SIG-M5 treated with dmso at 0.1 percent for 504 hours (cell line): ENCODE data around the gene SPDYE1.
"Not testable (repeated sequence)": the region's sequence is repeated elsewhere in the genome, so short reads cannot be mapped to it uniquely, and the experiment has no call there.

Source experiments
- DNase-seq: peaks from one replicate; lab custom pipeline; 2025; ENCODE audit not compliant: unreplicated experiment; lab: John Stamatoyannopoulos, UW

The SPDYE1 gene

GRCh38 chr7:43990829-43991228 lies 6.9 kb upstream of the SPDYE1 start:
- not testable (repeated sequence) for DNase-seq

DNA sequence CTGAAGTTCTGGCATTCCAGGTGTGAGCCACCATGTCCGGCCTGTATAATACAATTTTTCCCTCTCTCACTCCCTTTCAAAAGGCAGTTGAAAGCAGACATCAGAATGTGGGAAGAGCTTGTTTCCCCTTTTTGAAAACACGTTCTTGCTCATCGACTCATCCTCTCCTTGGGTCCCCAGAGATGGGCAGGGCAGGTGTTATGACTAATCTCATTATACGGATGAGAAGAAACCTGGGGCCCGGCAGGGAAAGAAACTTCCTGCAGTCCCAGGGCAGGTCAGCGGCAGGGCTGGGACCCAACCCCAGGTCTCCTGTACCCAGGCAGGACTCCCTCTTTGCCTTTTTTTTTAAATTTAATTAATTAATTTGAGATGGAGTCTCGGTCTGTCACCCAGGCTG lies 4.8 kb upstream of the SPDYE1 start:
- not testable (repeated sequence) for DNase-seq

DNA sequence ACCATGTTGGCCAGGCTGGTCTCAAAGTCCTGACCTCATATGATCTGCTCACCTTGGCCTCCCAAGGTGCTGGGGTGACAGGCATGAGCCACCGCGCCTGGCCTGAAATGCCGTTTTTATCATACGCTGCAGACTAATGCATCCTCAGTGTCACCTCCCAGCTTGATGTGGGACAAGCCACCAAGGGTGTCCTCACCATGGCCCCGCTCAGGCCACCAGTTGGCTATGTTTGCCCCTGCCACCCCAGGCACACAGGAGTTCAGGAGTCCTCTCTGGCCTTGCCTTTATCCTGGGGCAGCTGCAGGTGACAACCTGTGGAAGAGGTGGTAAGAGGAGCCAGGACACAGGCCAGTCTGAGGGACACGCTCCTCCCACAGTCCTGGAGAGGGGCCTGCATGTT lies 3.0 kb upstream of the SPDYE1 start:
- not testable (repeated sequence) for DNase-seq

- not testable (repeated sequence) for DNase-seq
Measured at GRCh38 chr7:44012081-44012480, 14.4 kb downstream of the SPDYE1 start.

DNA sequence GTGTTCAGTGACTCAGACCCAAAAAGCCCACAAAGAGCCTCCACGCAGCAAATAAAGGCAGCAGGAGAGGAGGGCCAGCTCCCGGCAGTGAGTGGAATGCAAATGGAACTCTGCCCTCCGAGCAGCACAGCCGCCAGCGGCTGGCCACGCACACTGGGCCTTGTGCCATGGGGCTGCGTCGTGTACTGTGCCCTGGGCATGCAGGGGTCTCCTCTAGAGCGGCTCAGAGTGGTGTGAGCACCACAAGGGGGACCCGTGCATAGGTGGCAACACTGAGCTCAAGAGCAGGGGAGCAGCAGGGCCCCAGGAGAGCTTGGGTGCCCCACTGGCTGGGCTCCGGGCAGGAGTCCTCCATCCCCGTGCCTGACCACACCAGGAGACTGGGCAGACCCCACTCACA lies 17.4 kb downstream of the SPDYE1 start:
- DNase-seq, result not testable (repeated sequence)

GRCh38 chr7:44018857-44019807 lies 21.4 kb downstream of the SPDYE1 start:
- DNase-seq, result peak; percentile 90

- DNase-seq, result not testable (repeated sequence)
Measured at GRCh38 chr7:44019825-44020224, 22.1 kb downstream of the SPDYE1 start.

DNA sequence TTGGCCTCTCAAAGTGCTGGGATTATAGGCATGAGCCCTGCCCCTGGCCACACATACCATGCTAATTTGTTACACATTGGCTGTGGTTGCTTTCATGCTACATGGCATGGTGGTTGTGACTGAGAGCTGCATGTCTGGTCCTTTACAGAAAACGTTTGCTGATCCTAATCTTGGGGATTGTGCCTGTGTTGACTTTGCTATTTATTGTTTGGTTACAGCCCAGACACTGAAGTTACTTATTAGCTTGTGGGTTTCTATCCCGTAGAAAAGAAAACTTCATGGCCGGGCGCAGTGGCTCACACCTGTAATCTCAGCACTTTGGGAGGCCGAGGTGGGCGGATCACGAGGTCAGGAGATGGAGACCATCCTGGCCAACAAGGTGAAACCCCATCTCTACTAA lies 24.4 kb downstream of the SPDYE1 start:
- DNase-seq, result not testable (repeated sequence)

DNA sequence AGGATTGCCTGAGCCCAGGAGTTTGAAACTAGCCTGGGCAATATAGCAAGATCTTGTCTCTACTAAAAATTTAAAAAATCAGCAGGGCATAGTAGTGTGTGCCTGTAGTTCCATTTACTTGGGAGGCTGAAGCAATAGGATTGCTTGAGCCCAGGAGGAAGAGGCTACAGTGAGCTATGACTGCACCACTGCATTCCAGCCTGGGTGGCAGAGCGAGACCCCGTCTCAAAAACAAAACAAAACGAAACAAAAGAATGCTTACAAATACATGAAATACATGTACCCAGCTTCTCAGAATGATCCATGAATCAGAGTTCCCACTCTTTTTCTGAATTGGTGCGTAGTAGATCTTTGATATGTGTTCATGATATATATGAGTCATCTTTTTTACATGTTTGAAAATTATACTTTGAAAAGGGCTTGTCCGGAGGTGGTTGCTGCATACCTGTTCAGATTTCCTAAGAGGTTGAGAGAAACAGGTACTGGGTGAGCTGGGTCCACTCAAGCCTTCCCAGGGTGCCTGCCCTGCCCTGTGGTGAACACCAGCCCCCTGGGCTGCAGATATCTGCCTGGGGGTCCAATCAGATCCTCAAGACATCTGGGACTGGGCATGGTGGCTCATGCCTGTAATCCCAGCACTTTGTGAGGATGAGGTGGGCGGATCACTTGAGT lies 25.2 kb downstream of the SPDYE1 start:
- DNase-seq, result not testable (repeated sequence)

- DNase-seq, result not testable (repeated sequence)
Measured at GRCh38 chr7:44029433-44029832, 31.7 kb downstream of the SPDYE1 start.

- not testable (repeated sequence) for DNase-seq
Measured at GRCh38 chr7:44030029-44030428, 32.3 kb downstream of the SPDYE1 start.

- not testable (repeated sequence) for DNase-seq
Measured at GRCh38 chr7:44031319-44031718, 33.6 kb downstream of the SPDYE1 start.

DNA sequence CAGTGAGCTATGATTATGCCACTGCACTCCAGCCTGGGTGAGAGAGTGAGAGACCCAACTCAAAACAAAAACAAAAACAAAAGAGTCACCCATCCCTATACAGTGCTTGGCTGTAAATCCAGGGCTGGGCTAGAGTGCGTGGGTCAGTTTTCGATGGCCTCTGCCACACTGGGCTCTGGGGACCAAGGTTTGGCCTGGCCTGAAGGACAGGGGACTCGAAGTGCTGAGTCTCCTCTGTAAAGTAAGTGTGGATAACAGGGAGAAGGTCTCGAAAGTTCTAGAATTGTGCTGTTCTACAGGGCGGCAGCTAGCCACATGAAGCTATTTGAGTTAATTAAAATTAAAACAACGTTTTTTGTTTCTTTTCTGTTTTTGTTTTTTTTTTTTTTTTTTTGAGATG lies 34.3 kb downstream of the SPDYE1 start:
- not testable (repeated sequence) for DNase-seq

- not testable (repeated sequence) for DNase-seq
Measured at GRCh38 chr7:44033971-44034844, 36.5 kb downstream of the SPDYE1 start.

DNA sequence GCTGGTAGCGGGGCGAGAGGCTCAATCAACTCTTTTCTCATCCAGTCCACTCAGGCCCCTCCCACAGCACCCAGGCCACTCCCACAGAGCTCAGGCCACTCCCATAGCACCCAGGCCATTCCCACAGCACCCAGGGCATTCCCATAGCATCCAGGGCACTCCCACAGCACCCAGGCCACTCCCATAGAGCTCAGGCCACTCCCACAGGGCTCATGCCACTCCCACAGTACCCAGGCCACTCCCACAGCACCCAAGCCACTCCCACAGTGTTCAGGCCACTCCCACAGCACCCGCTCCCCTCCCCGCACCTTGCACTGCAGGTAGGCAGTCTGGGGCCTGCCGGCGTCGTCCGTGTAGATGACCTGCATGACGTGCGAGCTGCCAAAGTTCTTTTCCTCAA lies 38.7 kb downstream of the SPDYE1 start:
- peak; percentile 25 for DNase-seq

DNA sequence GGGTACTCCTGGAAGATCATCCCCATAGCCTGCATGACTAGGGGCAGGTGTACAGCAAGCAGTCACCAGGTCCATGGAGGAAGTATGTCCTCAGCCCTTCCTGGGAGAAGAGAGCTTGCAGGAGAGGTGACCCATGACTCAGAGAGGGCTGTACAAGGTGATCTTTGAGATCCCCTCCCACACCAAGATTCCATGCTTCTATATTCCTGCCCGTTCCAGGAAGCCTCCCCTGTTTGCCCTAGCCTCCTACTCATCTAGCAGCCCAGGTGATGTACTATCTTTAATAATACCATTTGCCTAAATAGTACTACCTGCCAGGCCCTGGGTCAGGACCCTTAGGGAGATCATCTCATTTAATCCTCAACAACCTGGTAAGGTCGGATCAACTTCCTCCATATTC lies 40.3 kb downstream of the SPDYE1 start:
- not testable (repeated sequence) for DNase-seq

GRCh38 chr7:44038553-44038952 lies 40.9 kb downstream of the SPDYE1 start:
- not testable (repeated sequence) for DNase-seq

- peak; percentile 79 for DNase-seq
Measured at GRCh38 chr7:44038961-44039558, 41.4 kb downstream of the SPDYE1 start.

GRCh38 chr7:44039800-44040492 lies 42.2 kb downstream of the SPDYE1 start:
- DNase-seq, result not testable (repeated sequence)

DNA sequence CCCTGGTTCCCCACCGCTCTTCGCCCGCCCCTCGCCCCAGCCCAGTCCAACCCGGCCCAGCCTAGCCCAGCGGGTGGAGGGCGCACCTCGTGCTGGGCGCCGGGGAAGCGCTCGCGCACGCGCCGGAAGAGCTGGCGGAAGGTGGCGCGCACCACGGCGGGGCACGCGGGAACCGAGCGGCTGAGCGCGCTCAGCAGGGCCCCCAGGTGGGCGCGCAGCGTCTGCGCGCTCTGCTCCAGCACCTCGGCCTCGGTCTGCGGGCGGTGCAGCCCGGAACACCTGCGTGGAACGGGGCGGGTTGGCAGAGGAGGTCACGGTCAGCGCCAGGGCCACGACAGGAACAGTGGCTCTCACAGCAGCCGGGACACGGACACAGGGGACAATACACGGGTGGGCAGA lies 42.8 kb downstream of the SPDYE1 start:
- DNase-seq, result not testable (repeated sequence)
